ENCODE results near the gene ANXA1. TPM values are rescaled to one million over a fixed set of nuclear protein-coding genes. Genes with fewer than 3 reads are reported as not detected.

Gene ANXA1
- total and polyA plus RNA-seq, 5 donors from 2014 or later = 50.7 to 274 (median 88.7) TPM

- H3K4me3 ChIP-seq (ENCODE audit: low read depth, low read length) = no peak overlapping the region
- H3K27me3 ChIP-seq (ENCODE audit: control insufficient read depth, insufficient read depth, low read length) = peaks cover 9% of the 10 kb centered on the region
- no peaks in the 10 kb centered on the region for H3K36me3 ChIP-seq (ENCODE audit: control insufficient read depth, insufficient read depth, low read length)
- H3K4me3 Mint-ChIP-seq = no peak overlapping the region
- H3K36me3 Mint-ChIP-seq = no peaks in the 10 kb centered on the region
- no peaks in the 10 kb centered on the region for H3K9me3 Mint-ChIP-seq
- no peaks in the 10 kb centered on the region for H3K4me1 ChIP-seq (ENCODE audit: control insufficient read depth, insufficient read depth, low read length, poor library complexity, severe bottlenecking)
- no peaks in the 10 kb centered on the region for H3K9me3 ChIP-seq (ENCODE audit: control insufficient read depth in 2 of 2, low read length in 2 of 2)
- H3K4me1 Mint-ChIP-seq = no peaks in the 10 kb centered on the region
- H3K27me3 Mint-ChIP-seq = peaks cover 6% of the 10 kb centered on the region
- ATAC-seq (ENCODE audit: low read depth in 2 of 2) (no peak), DNase-seq (peak in 1 of 3 donors; percentile 26)
- no peak overlapping the region for H3K27ac Mint-ChIP-seq
- no peak overlapping the region for H3K27ac ChIP-seq (ENCODE audit: insufficient read depth, low read length, poor library complexity, severe bottlenecking)
Measured at GRCh38 chr9:73200694-73201452, 49.2 kb downstream of the ANXA1 start.

- Histone ChIP-seq H3K4me3 (ENCODE audit: low read depth, low read length) (no peak overlapping the region), H3K27ac (ENCODE audit: insufficient read depth, low read length, poor library complexity, severe bottlenecking) (no peak overlapping the region), H3K9me3 (ENCODE audit: control insufficient read depth in 2 of 2, low read length in 2 of 2) (no peaks in the 10 kb centered on the region), H3K27me3 (ENCODE audit: control insufficient read depth, insufficient read depth, low read length) (peaks cover 3% of the 10 kb centered on the region), H3K4me1 (ENCODE audit: control insufficient read depth, insufficient read depth, low read length, poor library complexity, severe bottlenecking) (no peaks in the 10 kb centered on the region), H3K36me3 (ENCODE audit: control insufficient read depth, insufficient read depth, low read length) (no peaks in the 10 kb centered on the region)
- H3K27me3 Mint-ChIP-seq = peaks cover 3% of the 10 kb centered on the region
- no peak for ATAC-seq (ENCODE audit: low read depth in 2 of 2)
- H3K4me3 Mint-ChIP-seq = no peak overlapping the region
- DNase-seq = no peak
- H3K9me3 Mint-ChIP-seq = no peaks in the 10 kb centered on the region
- H3K4me1 Mint-ChIP-seq = no peaks in the 10 kb centered on the region
- no peak overlapping the region for H3K27ac Mint-ChIP-seq
- no peaks in the 10 kb centered on the region for H3K36me3 Mint-ChIP-seq
Measured at GRCh38 chr9:73202980-73203379, 51.3 kb downstream of the ANXA1 start.

- H3K4me1 ChIP-seq (ENCODE audit: control insufficient read depth, insufficient read depth, low read length, poor library complexity, severe bottlenecking) = no peaks in the 10 kb centered on the region
- Mint-ChIP-seq H3K9me3 (peaks cover 0 to 1% (median 0%) of the 10 kb centered on the region in 7 donors), H3K36me3 (no peaks in the 10 kb centered on the region), H3K27me3 (peaks cover 5% of the 10 kb centered on the region), H3K27ac (no peak overlapping the region), H3K4me3 (no peak overlapping the region), H3K4me1 (no peaks in the 10 kb centered on the region)
- no peaks in the 10 kb centered on the region for H3K36me3 ChIP-seq (ENCODE audit: control insufficient read depth, insufficient read depth, low read length)
- H3K27ac ChIP-seq (ENCODE audit: insufficient read depth, low read length, poor library complexity, severe bottlenecking) = no peak overlapping the region
- no peak overlapping the region for H3K4me3 ChIP-seq (ENCODE audit: low read depth, low read length)
- H3K9me3 ChIP-seq (ENCODE audit: control insufficient read depth in 2 of 2, low read length in 2 of 2) = no peaks in the 10 kb centered on the region
- DNase-seq = no peak
- ATAC-seq (ENCODE audit: low read depth in 2 of 2) = no peak
- no peaks in the 10 kb centered on the region for H3K27me3 ChIP-seq (ENCODE audit: control insufficient read depth, insufficient read depth, low read length)
Measured at GRCh38 chr9:73204936-73205335, 53.3 kb downstream of the ANXA1 start.

- Histone ChIP-seq H3K27me3 (ENCODE audit: control insufficient read depth, insufficient read depth, low read length) (no peaks in the 10 kb centered on the region), H3K27ac (ENCODE audit: insufficient read depth, low read length, poor library complexity, severe bottlenecking) (no peak overlapping the region), H3K4me1 (ENCODE audit: control insufficient read depth, insufficient read depth, low read length, poor library complexity, severe bottlenecking) (no peaks in the 10 kb centered on the region), H3K4me3 (ENCODE audit: low read depth, low read length) (no peak overlapping the region), H3K36me3 (ENCODE audit: control insufficient read depth, insufficient read depth, low read length) (no peaks in the 10 kb centered on the region), H3K9me3 (ENCODE audit: control insufficient read depth in 2 of 2, low read length in 2 of 2) (no peaks in the 10 kb centered on the region)
- Mint-ChIP-seq H3K4me3 (no peak overlapping the region), H3K4me1 (no peaks in the 10 kb centered on the region), H3K9me3 (peaks cover 0 to 1% (median 0%) of the 10 kb centered on the region in 7 donors), H3K27me3 (peaks cover 5% of the 10 kb centered on the region), H3K36me3 (no peaks in the 10 kb centered on the region), H3K27ac (no peak overlapping the region)
- DNase-seq = no peak
- no peak for ATAC-seq (ENCODE audit: low read depth in 2 of 2)
Measured at GRCh38 chr9:73206851-73207250, 55.2 kb downstream of the ANXA1 start.

- Mint-ChIP-seq H3K4me3 (no peak overlapping the region), H3K36me3 (no peaks in the 10 kb centered on the region), H3K27ac (no peak overlapping the region), H3K27me3 (peaks cover 10% of the 10 kb centered on the region), H3K9me3 (peaks cover 0 to 2% (median 0%) of the 10 kb centered on the region in 7 donors), H3K4me1 (peaks cover 0 to 5% (median 0%) of the 10 kb centered on the region in 4 donors)
- Histone ChIP-seq H3K27me3 (ENCODE audit: control insufficient read depth, insufficient read depth, low read length) (no peaks in the 10 kb centered on the region), H3K9me3 (ENCODE audit: control insufficient read depth in 2 of 2, low read length in 2 of 2) (no peaks in the 10 kb centered on the region), H3K36me3 (ENCODE audit: control insufficient read depth, insufficient read depth, low read length) (no peaks in the 10 kb centered on the region), H3K4me3 (ENCODE audit: low read depth, low read length) (no peak overlapping the region), H3K27ac (ENCODE audit: insufficient read depth, low read length, poor library complexity, severe bottlenecking) (no peak overlapping the region), H3K4me1 (ENCODE audit: control insufficient read depth, insufficient read depth, low read length, poor library complexity, severe bottlenecking) (no peaks in the 10 kb centered on the region)
- no peak for DNase-seq
- ATAC-seq (ENCODE audit: low read depth in 2 of 2) = no peak
Measured at GRCh38 chr9:73210886-73211666, 59.4 kb downstream of the ANXA1 start.

GRCh38 chr9:73213300-73213699, 61.6 kb downstream of the ANXA1 start:
- Mint-ChIP-seq H3K4me3 (no peak overlapping the region), H3K36me3 (no peaks in the 10 kb centered on the region), H3K27me3 (peaks cover 6% of the 10 kb centered on the region), H3K27ac (no peak overlapping the region), H3K4me1 (peaks cover 0 to 5% (median 0%) of the 10 kb centered on the region in 4 donors), H3K9me3 (peaks cover 0 to 2% (median 0%) of the 10 kb centered on the region in 7 donors)
- no peaks in the 10 kb centered on the region for H3K9me3 ChIP-seq (ENCODE audit: control insufficient read depth in 2 of 2, low read length in 2 of 2)
- no peaks in the 10 kb centered on the region for H3K4me1 ChIP-seq (ENCODE audit: control insufficient read depth, insufficient read depth, low read length, poor library complexity, severe bottlenecking)
- no peaks in the 10 kb centered on the region for H3K36me3 ChIP-seq (ENCODE audit: control insufficient read depth, insufficient read depth, low read length)
- ATAC-seq (ENCODE audit: low read depth in 2 of 2) = no peak
- no peak overlapping the region for H3K4me3 ChIP-seq (ENCODE audit: low read depth, low read length)
- H3K27me3 ChIP-seq (ENCODE audit: control insufficient read depth, insufficient read depth, low read length) = no peaks in the 10 kb centered on the region
- H3K27ac ChIP-seq (ENCODE audit: insufficient read depth, low read length, poor library complexity, severe bottlenecking) = no peak overlapping the region
- no peak for DNase-seq

GRCh38 chr9:73215249-73215648, 63.6 kb downstream of the ANXA1 start:
- Mint-ChIP-seq H3K27ac (no peak overlapping the region), H3K4me3 (no peak overlapping the region), H3K9me3 (peaks cover 0 to 6% (median 0%) of the 10 kb centered on the region in 7 donors), H3K27me3 (peaks cover 5% of the 10 kb centered on the region), H3K36me3 (no peaks in the 10 kb centered on the region), H3K4me1 (peaks cover 0 to 5% (median 0%) of the 10 kb centered on the region in 4 donors)
- ATAC-seq (ENCODE audit: low read depth in 2 of 2) (no peak), DNase-seq (no peak)
- H3K9me3 ChIP-seq (ENCODE audit: control insufficient read depth in 2 of 2, low read length in 2 of 2) = no peaks in the 10 kb centered on the region
- no peak overlapping the region for H3K4me3 ChIP-seq (ENCODE audit: low read depth, low read length)
- no peaks in the 10 kb centered on the region for H3K27me3 ChIP-seq (ENCODE audit: control insufficient read depth, insufficient read depth, low read length)
- H3K36me3 ChIP-seq (ENCODE audit: control insufficient read depth, insufficient read depth, low read length) = no peaks in the 10 kb centered on the region
- H3K4me1 ChIP-seq (ENCODE audit: control insufficient read depth, insufficient read depth, low read length, poor library complexity, severe bottlenecking) = no peaks in the 10 kb centered on the region
- H3K27ac ChIP-seq (ENCODE audit: insufficient read depth, low read length, poor library complexity, severe bottlenecking) = no peak overlapping the region
